HG02840 (cell line): Measurements from ENCODE around the gene KRT3.

Source experiments
- ATAC-seq: cut with Tn5 transposase; IDR thresholded peaks from one replicate; pipeline ENCODE4 v1.9.1; 2021; ENCODE audit warnings: mild to moderate bottlenecking, moderate library complexity, moderate number of reproducible peaks; ENCODE audit not compliant: unreplicated experiment, low FRiP score

KRT3 gene

GRCh38 chr12:52815161-52815560 lies 19.2 kb upstream of the KRT3 start:
- no peak for ATAC-seq

GRCh38 chr12:52814710-52815155 lies 18.8 kb upstream of the KRT3 start:
- no peak for ATAC-seq

GRCh38 chr12:52813885-52814709 lies 18.2 kb upstream of the KRT3 start, which contains the start of gene KRT4:
Gene KRT4 (minus strand): TSS chr12:52814116. CDS start chr12:52814058, 58 bp downstream.
- ATAC-seq: no peak

DNA sequence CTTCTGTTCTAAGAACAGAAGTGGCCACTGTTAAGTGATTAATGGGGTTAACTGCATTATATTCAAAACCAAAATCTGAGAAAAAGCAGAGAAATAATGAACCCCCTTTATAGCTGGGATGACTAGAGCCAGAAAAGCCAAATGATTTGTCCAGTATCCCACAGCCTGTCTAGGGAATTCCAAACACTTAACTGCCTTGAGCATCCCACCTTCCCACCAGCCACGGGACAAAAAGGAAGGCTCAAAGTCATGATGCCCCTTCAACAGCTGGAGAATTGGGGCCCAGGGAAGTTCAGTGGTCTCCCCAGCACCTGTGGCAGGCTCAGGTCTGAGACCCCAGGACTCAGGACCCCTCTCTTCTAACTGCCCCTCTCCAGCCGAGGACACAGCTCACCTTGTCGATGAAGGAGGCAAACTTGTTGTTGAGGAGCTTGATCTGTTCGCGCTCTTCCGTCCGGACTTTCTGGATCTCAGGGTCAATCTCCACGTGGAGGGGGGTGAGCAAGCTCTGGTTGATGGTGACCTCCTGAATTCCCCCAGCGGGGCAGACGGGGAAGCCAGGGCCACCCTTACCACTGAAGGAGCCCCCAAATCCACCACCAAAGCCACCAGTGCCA lies 17.4 kb upstream of the KRT3 start:
- no peak for ATAC-seq

GRCh38 chr12:52812749-52813148 lies 16.8 kb upstream of the KRT3 start:
- ATAC-seq: no peak

- ATAC-seq: no peak
Observed at GRCh38 chr12:52812073-52812400, 16.1 kb upstream of the KRT3 start.

DNA sequence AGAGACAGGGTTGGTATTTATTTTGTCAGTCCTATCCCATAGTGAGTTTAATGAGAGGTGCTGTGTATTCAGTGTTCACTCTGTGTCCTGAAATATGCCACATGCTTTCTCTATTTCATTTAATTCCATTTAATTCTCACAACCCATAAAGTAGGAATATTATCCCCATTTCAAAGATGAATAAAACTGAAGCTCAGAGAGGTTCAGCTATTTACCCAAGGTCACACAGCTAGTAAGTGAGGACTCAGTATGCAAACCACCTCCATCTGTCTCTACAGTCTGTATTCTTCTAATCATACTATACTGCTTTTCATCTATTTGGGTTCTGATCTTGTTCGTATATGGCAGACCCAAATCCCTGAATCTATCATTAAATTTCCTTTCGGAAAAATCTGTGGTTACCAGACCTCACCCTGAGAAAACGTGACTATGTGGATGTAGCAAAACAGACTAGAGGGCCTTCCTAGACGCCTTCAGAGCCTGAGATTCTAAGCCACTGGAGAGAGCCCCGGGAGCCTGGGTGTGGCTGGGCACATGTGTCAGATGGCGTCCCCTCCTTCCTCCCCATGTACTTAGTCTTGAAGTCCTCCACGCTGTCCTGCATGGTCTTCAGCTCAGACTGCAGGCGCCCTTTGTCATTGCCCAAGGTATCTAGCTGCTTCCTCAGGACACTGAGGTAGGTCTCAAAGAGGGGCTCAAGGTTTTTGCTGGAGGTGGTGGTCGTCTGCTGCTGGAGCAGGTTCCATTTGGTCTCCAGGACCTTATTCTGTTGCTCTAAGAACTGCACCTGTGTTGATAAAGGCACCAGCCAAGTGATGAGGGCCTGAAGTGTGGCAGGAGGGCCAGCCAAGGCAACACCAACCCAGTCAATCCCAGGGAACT lies 15.5 kb upstream of the KRT3 start:
- ATAC-seq: no peak

GRCh38 chr12:52810554-52810953 lies 14.6 kb upstream of the KRT3 start:
- no peak for ATAC-seq

DNA sequence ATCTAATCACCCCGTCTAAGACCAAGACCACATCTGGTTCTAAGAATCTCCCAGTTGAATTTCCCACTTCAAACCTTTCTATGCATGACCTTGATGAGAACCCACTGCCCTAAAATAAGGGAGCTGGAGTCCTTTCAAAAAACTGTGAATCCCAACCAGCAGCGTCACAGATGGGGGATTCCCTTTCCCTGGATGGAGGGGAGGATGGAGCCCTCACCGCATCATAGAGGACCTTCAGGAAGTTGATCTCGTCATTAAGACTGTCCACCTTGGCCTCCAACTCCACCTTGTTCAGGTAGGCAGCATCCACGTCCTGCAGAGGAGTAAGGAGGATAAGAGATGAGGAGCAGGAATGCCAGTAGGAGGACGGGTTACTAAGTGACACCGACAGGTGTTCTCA lies 13.2 kb upstream of the KRT3 start:
- ATAC-seq: no peak

DNA sequence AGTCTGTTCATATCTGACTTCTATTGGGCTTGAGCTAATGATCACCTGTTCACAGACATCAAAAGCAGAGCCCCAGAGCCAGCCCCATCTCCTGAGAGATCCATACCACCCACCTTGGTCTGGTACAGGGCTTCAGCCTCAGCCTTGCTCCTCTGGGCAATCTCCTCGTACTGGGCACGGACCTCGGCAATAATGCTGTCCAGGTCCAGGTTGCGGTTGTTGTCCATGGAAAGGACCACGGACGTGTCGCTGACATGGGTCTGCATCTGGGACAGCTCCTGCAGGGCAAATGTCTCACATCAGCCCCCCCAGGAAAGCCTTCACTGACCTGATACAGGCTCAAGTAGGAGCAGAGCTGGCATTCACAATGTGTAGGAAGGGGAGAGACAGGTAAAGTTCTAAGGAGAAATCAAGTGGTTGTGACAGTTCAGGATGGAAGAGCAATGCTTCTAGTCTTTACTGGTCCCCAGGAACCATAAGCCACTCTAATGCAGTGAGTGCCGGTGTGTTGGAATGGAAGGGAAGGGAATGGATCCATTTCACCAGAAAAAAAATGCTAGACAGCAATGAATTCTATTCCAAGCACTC lies 12.8 kb upstream of the KRT3 start:
- ATAC-seq: no peak

- no peak for ATAC-seq
Observed at GRCh38 chr12:52807544-52808470, 11.9 kb upstream of the KRT3 start.

DNA sequence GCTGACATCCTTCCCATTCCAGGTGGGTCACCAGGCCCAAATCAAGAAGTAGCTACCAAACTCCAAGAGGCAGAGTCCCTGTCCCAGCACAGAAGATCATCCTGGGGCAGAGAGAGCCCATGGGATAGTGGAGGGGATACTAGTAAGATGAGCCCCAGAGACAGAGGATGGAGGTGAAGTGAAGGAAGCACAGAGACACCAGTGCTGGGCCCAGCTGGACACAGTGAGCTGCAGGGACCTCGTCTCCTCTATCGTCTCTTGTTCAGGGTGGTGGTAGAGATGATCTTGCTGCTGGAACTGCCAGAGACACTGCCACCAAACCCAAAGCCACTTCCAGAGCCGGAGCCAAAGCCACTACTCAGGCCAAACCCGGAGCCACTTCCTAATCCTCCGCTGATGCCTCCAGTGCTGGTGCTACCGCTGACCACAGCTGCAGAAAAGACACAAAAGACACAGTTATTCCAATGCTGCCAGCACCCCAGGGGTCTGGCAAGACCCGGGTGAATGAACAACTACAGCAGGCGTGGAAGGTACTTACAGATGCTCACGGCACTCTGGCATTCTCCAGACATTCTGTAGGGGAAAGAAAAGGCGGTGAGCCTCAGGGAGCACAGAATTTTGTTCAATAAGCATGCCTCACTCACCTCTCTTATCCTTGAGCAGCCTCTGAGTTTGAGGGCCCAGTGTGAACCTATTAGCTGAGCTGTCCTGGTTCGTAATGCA lies 11.1 kb upstream of the KRT3 start:
- no peak for ATAC-seq

- no peak for ATAC-seq
Observed at GRCh38 chr12:52806169-52806811, 10.4 kb upstream of the KRT3 start.

DNA sequence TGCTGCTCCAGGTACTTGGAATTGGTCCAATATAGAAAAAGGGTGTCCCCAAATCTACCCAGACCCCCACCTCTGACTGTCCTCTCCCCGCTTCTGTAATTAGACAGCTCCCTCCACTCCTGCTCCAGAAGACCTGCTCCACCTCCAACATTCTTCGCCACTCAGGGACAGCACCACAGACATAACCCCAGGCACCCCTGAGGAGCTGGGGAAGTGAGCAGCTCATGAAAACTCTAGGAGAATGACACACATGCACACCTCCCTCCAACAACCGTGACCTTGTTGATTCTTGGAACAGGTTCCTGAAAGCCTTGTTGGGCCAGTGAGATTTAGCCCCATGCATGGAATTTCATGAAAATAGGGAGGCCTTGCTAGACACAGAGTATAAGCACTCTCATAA lies 9.8 kb upstream of the KRT3 start:
- ATAC-seq: no peak

- no peak for ATAC-seq
Observed at GRCh38 chr12:52805000-52805399, 9.1 kb upstream of the KRT3 start.

- ATAC-seq: no peak
Observed at GRCh38 chr12:52802442-52802841, 6.5 kb upstream of the KRT3 start.

- ATAC-seq: no peak
Observed at GRCh38 chr12:52801773-52802172, 5.9 kb upstream of the KRT3 start.

DNA sequence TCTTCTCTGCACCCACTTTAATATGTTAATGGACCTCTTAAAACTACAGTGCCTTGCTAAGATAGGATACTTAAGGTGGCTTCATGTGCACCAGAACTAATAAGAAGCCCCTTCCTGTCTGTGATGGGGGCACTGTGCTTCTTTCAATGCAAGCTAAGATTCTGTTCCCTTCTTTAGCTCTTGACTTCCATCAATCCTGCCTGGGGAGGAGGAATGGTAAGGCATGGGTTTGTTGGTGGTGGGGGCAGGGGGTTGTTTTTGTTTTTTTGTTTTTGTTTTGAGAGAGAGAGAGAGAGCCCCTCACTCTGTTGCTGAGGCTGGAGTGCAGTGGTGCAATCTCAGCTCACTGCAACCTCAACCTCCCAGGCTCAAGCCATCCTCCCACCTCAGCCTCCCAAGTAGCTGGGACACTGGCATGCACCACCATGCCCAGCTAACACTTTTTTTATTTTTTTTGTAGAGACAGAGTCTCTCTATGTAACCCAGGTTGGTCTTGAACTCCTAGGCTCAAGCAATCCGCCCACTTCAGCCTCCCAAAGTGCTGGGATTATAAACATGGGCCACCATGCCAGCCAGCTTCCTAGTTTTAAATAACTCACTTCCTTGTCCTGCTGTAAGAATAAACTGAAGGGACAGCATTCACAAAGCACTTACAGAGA lies 4.5 kb upstream of the KRT3 start:
- ATAC-seq: no peak
